ENCODE data around the gene SEC22C. TPM values are rescaled to one million over a fixed set of nuclear protein-coding genes. Genes with fewer than 3 reads are reported as not detected.

SEC22C gene
- total and polyA plus RNA-seq, 2 donors (not counting 1 experiment from before 2014, with no cell fraction given), result 19.2 to 44.8 TPM

DNA sequence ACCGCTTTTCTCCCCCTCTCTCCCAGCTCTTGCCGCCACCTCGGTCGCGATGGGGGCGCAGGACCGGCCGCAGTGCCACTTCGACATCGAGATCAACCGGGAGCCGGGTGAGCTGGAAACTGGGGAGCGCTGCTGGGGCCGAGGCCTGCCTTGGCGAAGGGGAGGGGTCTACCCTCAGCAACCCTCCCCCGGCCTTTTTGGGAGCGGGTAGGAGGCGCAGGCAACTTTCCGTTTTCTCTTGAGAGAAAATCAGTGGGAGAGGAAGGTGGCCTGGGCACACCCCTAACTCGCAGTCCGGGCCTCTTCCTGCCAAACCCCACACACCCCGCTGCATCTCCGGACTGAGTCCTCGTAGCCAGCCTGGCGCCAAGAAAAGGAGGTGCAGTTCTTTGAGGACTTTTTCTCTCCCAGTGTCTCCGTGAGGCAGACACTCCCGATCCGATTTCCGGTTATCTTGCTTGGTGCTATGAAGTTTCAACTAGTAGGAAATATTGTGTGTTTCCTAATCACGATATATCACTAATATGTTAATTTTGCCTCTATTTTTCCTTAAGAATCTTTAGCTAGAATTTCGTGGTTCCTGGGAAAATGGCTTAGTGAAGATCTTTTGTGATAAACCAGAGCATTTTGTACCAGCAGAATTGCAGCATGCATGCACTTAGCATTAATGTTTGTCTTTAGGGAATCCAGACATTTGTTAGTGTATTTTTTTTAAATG lies 19.4 kb upstream of the SEC22C start:
- Histone ChIP-seq H3K36me3 (replicated peaks in 1 of 2; ENCODE audit: control extremely low read depth in 1 of 2, control insufficient read depth in 1 of 2, extremely low read depth in 1 of 2, insufficient read depth in 2 of 2, low read length in 1 of 2) (peaks cover 3 to 4% of the 10 kb centered on the region in 2 experiments), H3K9ac (ENCODE audit: low read length) (peak overlapping the region; percentile 85), H3K27me3 (replicated peaks in 1 of 4; ENCODE audit: control extremely low read depth in 1 of 4, control insufficient read depth in 3 of 4, insufficient read depth in 4 of 4, low read length in 3 of 4) (no peaks in the 10 kb centered on the region), H3K9me3 (ENCODE audit: control extremely low read depth in 1 of 3, control insufficient read depth in 2 of 3, insufficient read depth in 1 of 3, low read length in 2 of 3) (peaks cover 3 to 5% (median 4%) of the 10 kb centered on the region in 3 donors), H3K4me2 (replicated peaks; ENCODE audit: low read depth, low read length, poor library complexity, severe bottlenecking) (peak overlapping the region; percentile 86), H3K4me1 (ENCODE audit: control insufficient read depth in 2 of 2, insufficient read depth in 2 of 2, low read length in 2 of 2) (peaks cover 11 to 19% of the 10 kb centered on the region in 2 donors), H3K79me2 (ENCODE audit: control insufficient read depth, insufficient read depth, low read length) (peaks cover 59% of the 10 kb centered on the region), H3K4me3 (ENCODE audit: control extremely low read depth in 1 of 5, extremely low read depth in 1 of 5, insufficient read depth in 1 of 5, low read depth in 2 of 5, low read length in 4 of 5) (peak overlapping the region; percentile 74 to 86 (median 85)), H4K20me1 (ENCODE audit: control insufficient read depth, insufficient read depth, low read length, poor library complexity, severe bottlenecking) (peaks cover 22% of the 10 kb centered on the region), H3K27ac (ENCODE audit: low read length in 2 of 2) (peak overlapping the region; percentile 84 to 88), H2AFZ (ENCODE audit: insufficient read depth, low read depth, low read length, poor library complexity, severe bottlenecking) (peak overlapping the region; percentile 92)
- H3K27ac Mint-ChIP-seq, result peak overlapping the region; percentile 99
- CTCF ChIA-PET, result interaction anchor here (0.6 to 3.3 kb wide), 8 partner anchors 10 to 391 kb away, joined by 3 to 36 read pairs (median 4); partner anchors contain the start of genes SEC22C and SS18L2
- intact Hi-C loops (cut with micrococcal nuclease), result loop anchor here (1.0 to 5.0 kb wide), 5 partner anchors 11 to 588 kb away; partner anchors contain the start of genes CCDC13 and SS18L2
- peaks cover 36% of the 10 kb centered on the region for H3K4me1 Mint-ChIP-seq
- ATAC-seq (ENCODE audit: low read depth) (peak; percentile 1), DNase-seq (no peak)
- TF ChIP-seq EZH2 (IDR thresholded peaks at IDR 0.05; ENCODE audit: borderline replicate concordance, insufficient read depth, low read depth, low read length, poor library complexity, severe bottlenecking), result no peak
- no peak for TF ChIP-seq CTCF (IDR thresholded peaks at IDR 0.05)
- WGBS (ENCODE audit: insufficient coverage), result under 1% methylated on average over 15 of the region's 31 CpGs
- POLR2A ChIA-PET, result interaction anchor here (0.6 to 2.3 kb wide), 6 partner anchors 10 to 1089 kb away, joined by 3 to 29 read pairs (median 4); partner anchors contain the start of genes HIGD1A, SEC22C and SS18L2
- peak overlapping the region; percentile 99 for H3K4me3 Mint-ChIP-seq
- H3K9me3 Mint-ChIP-seq (ENCODE audit: insufficient read depth), result peaks cover 3% of the 10 kb centered on the region
- H3K27me3 Mint-ChIP-seq, result no peaks in the 10 kb centered on the region

All from B cell (primary cell).